ENCODE measurements around the gene NKAP.

GRCh38 chrX:119942831-119943184 lies 743 bp downstream of the NKAP start:
- TF ChIP-seq POLR2AphosphoS5 (IDR thresholded peaks at IDR 0.05; ENCODE audit: low read depth, low read length) (no peak), POLR2A (IDR thresholded peaks at IDR 0.05; ENCODE audit: low read depth, low read length) (no peak), POU2F2 (IDR thresholded peaks at IDR 0.05; ENCODE audit: low read depth, low read length) (no peak), TAF1 (IDR thresholded peaks at IDR 0.05; ENCODE audit: low read depth, low read length) (no peak), SPI1 (IDR thresholded peaks at IDR 0.05; ENCODE audit: low read depth, low read length) (no peak), PAX5 (IDR thresholded peaks at IDR 0.05; ENCODE audit: insufficient read depth, low read length, severe bottlenecking) (no peak)

Measured in GM12891 (cell line).